Right lobe of liver (tissue), 4 donors: ENCODE measurements around the gene RIT1.

Source experiments
- CTCF ChIP-seq, 4 donors: fragments of 200-600 bp in 3 of 4; fragments of 450-650 bp in 1 of 4; IDR thresholded peaks; one replicate each; pipeline versions ENCODE4 v1.5.1 to v1.8.0; 2016 to 2022; ENCODE audit warnings: antibody characterized with exemption in 4 of 4, mild to moderate bottlenecking in 2 of 4
- POLR2A ChIP-seq: fragments of 450-650 bp; IDR thresholded peaks from one replicate; pipeline ENCODE4 v1.6.1; 2017; ENCODE audit warnings: antibody characterized with exemption, mild to moderate bottlenecking
- donor health status: DM: no; HTN: no; CAD: no.
- donor health status: DM: no; HTN: no; CAD: no.
- donor health status: DM: no; HTN: yes; CAD: no.

- no peak for TF ChIP-seq CTCF (IDR thresholded peaks at IDR 0.05)
- TF ChIP-seq POLR2A, result no peak
Measured at GRCh38 chr1:155861896-155862295, 49.3 kb downstream of the RIT1 start.
